ENCODE data around the gene SPPL2B.

DNA sequence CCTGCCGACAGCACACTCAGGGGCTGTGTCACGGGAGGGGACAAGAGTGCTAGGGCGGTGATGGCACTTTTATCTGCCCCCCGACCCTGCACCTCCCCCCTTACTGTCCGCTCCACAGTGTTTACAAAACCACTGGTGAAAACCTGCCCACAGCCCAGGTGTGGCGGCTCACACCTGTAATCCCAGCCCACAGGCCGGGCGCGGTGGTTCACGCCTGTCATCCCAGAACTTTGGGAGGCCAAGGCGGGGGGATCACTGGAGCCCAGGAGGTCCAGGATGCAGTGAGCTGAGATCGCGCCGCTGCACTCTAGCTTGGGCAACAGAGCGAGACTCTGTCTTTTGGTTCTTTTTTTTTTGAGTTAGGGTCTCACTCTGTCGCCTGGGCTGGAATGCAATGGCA is 32.3 kb upstream of the SPPL2B start:
- TF ChIP-seq ZNF384 (IDR thresholded peaks at IDR 0.05) (no peak), FOXM1 (IDR thresholded peaks at IDR 0.05; ENCODE audit: borderline replicate concordance) (no peak), HDGF (IDR thresholded peaks at IDR 0.05; ENCODE audit: borderline replicate concordance) (no peak), BHLHE40 (IDR thresholded peaks at IDR 0.05; ENCODE audit: borderline replicate concordance) (no peak)
